ENCODE results near the gene CCDC12. TPM values are rescaled to one million over a fixed set of nuclear protein-coding genes. Genes with fewer than 3 reads are reported as not detected.

CCDC12 gene
- total RNA-seq, 1 donor from 2014 or later, result 36.3 TPM

DNA sequence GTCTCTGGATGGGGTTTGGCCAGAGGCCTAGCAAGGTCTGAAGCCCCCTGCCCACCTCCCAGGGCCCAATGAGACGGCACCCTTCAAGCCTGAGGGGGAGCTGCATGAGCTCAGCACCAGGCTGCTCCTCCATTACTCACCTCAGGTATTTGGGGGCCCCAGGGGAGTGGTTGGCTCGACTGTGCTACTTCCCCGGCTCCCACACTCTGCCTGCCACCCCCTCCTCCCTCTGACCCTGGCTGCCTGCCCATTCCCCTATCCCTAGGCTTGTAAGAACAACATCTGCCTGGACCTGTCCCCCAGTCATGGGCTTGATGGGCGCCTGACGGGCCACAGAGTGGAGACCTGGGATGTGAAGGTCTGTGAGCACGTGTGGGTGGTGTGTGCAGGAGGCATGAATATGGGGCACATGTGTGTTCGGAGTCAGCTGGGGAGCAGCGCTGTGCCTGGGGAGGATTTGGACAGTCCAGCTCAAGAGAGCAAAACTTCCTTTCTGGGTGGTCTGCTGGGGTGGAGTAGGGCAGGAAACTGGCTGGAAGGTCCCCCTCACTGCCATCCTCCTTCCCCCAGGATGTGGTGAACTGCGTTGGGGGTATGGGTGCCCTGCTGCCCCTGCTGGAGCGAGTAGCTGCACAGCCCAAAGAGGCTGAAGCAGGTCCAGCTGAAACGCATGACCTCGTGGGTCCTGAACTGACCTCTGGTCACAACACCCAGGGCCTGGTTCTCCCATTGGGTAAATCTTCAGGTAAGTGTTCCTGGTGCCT is 20.3 kb upstream of the CCDC12 start:
- Mint-ChIP-seq H3K27ac (ENCODE audit: unreplicated experiment) (no peak overlapping the region), H3K9me3 (ENCODE audit: unreplicated experiment) (no peaks in the 10 kb centered on the region)
- TF ChIP-seq, protein P1, sequence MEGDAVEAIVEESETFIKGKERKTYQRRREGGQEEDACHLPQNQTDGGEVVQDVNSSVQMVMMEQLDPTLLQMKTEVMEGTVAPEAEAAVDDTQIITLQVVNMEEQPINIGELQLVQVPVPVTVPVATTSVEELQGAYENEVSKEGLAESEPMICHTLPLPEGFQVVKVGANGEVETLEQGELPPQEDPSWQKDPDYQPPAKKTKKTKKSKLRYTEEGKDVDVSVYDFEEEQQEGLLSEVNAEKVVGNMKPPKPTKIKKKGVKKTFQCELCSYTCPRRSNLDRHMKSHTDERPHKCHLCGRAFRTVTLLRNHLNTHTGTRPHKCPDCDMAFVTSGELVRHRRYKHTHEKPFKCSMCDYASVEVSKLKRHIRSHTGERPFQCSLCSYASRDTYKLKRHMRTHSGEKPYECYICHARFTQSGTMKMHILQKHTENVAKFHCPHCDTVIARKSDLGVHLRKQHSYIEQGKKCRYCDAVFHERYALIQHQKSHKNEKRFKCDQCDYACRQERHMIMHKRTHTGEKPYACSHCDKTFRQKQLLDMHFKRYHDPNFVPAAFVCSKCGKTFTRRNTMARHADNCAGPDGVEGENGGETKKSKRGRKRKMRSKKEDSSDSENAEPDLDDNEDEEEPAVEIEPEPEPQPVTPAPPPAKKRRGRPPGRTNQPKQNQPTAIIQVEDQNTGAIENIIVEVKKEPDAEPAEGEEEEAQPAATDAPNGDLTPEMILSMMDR (IDR thresholded peaks at IDR 0.05; ENCODE audit: unreplicated experiment), result no peak

DNA sequence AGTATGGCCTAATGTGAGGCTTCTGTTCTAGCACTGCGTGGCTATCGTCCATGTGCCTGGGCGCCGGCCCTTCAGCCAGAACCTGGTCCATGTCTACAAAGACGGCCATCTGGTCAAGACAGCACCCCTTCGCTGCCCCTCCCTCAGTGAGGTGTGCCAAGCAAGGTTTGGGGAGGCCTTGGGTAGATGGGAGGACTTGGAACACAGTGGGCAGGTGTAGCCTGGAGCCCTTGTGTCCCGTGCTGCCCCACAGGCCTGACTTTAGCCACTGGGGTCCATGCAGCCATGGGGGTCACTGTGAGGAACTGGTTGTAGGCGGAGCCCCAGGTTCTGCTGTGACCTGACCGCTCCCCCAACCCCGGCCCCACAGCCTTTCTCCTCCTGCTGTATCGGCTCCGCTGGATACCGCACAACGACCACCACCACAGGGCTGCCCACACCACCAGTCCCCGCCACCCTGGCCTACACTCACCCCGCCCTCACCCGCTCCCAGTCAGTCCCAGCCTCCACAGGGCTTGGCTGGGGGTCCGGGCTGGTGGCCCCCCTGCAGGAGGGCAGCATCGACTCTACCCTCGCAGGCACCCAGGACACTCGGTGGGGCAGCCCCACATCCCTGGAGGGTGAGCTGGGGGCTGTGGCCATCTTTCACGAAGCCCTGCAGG is 19.5 kb upstream of the CCDC12 start:
- H3K4me3 Mint-ChIP-seq (ENCODE audit: unreplicated experiment), result no peak overlapping the region
- peaks cover 2% of the 10 kb centered on the region for H3K4me1 Mint-ChIP-seq (ENCODE audit: unreplicated experiment)
- TF ChIP-seq, protein P1 (IDR thresholded peaks at IDR 0.05; ENCODE audit: unreplicated experiment), result no peak
- H3K27me3 Mint-ChIP-seq (ENCODE audit: unreplicated experiment), result peaks cover 5% of the 10 kb centered on the region
- H3K9me3 Mint-ChIP-seq (ENCODE audit: unreplicated experiment), result no peaks in the 10 kb centered on the region
- peaks cover 22% of the 10 kb centered on the region for H3K36me3 Mint-ChIP-seq (ENCODE audit: low read depth, unreplicated experiment)
- DNase-seq (ENCODE audit: low spot score), result no peak
- no peak overlapping the region for H3K27ac Mint-ChIP-seq (ENCODE audit: unreplicated experiment)

More for the DNA sequence above, 20.3 kb upstream of the CCDC12 start:
- H3K27me3 Mint-ChIP-seq (ENCODE audit: unreplicated experiment), result peaks cover 4% of the 10 kb centered on the region
- H3K36me3 Mint-ChIP-seq (ENCODE audit: low read depth, unreplicated experiment), result peaks cover 28% of the 10 kb centered on the region
- H3K4me1 Mint-ChIP-seq (ENCODE audit: unreplicated experiment), result peaks cover 2% of the 10 kb centered on the region
- H3K4me3 Mint-ChIP-seq (ENCODE audit: unreplicated experiment), result no peak overlapping the region
- no peak for DNase-seq (ENCODE audit: low spot score)

DNA sequence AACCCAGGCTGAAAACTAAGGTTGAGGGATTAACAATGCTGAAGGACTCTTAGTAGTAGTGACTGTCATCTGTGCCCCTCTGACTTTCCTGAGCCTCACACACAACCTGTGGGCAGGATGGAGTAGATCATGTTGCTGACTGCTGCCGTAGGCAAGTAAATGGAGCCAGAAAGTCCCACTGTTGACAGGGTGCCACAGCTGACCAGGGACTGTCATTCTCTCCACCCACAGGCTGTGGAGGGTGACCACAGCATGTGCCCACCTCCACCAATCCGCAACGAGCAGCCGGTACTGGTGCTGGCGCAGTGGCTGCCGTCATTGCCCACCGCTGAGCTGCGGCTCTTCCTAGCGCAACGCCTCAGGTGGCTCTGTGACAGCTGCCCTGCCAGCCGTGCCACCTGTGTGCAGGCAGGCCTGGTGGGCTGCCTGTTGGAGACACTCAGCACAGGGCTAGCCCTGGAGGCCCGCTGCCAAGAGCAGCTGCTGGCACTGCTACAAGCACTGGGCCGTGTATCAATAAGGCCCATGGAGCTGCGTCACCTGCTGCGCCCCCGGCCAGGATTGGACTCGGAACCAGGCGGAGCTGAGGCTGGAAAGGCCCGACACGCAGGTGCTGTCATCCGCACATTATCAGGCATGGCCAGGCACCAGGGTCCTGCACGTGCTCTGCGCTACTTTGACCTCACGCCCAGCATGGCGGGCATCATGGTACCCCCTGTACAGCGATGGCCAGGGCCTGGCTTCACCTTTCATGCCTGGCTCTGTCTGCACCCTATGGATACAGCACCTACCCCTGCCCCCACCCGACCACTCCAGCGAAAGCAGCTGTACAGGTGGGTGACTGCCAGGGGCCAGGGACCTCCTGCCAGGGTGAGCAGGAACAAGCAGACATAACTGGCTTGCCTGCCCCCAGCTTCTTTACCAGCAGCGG is 18.5 kb upstream of the CCDC12 start:
- peaks cover 31% of the 10 kb centered on the region for H3K36me3 Mint-ChIP-seq (ENCODE audit: low read depth, unreplicated experiment)
- no peaks in the 10 kb centered on the region for H3K9me3 Mint-ChIP-seq (ENCODE audit: unreplicated experiment)
- no peak overlapping the region for H3K4me3 Mint-ChIP-seq (ENCODE audit: unreplicated experiment)
- H3K27ac Mint-ChIP-seq (ENCODE audit: unreplicated experiment), result no peak overlapping the region
- H3K27me3 Mint-ChIP-seq (ENCODE audit: unreplicated experiment), result peaks cover 8% of the 10 kb centered on the region
- TF ChIP-seq, protein P1 (IDR thresholded peaks at IDR 0.05; ENCODE audit: unreplicated experiment), result no peak
- H3K4me1 Mint-ChIP-seq (ENCODE audit: unreplicated experiment), result peaks cover 6% of the 10 kb centered on the region
- DNase-seq (ENCODE audit: low spot score), result no peak

DNA sequence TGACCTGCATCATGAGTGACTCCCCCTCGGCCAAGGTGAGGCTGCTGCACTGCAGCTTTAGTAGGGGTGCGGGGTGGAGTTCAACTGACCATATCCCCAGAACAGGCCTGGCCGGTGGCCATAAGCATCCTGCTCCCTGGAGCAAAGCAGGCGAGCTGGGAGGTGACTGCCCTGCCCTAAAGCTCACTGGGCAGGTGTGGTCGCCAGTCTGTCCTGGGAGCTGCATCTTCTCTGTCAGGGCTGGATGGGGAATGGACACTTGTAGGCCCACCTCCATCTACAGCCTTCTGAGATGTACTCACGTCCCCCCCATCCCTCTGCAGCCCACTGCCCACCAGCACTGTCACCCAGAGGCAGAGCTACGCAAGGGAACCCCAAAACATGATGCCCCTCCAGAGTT is 17.4 kb upstream of the CCDC12 start:
- peaks cover 35% of the 10 kb centered on the region for H3K36me3 Mint-ChIP-seq (ENCODE audit: low read depth, unreplicated experiment)
- peaks cover 8% of the 10 kb centered on the region for H3K27me3 Mint-ChIP-seq (ENCODE audit: unreplicated experiment)
- no peak overlapping the region for H3K27ac Mint-ChIP-seq (ENCODE audit: unreplicated experiment)
- no peak for DNase-seq (ENCODE audit: low spot score)
- peaks cover 13% of the 10 kb centered on the region for H3K4me1 Mint-ChIP-seq (ENCODE audit: unreplicated experiment)
- H3K4me3 Mint-ChIP-seq (ENCODE audit: unreplicated experiment), result no peak overlapping the region
- H3K9me3 Mint-ChIP-seq (ENCODE audit: unreplicated experiment), result no peaks in the 10 kb centered on the region
- TF ChIP-seq, protein P1 (IDR thresholded peaks at IDR 0.05; ENCODE audit: unreplicated experiment), result no peak
